ENCODE measurements around the gene MRTFB.

- TF ChIP-seq CTCF (IDR thresholded peaks at IDR 0.05) (no peak), POLR2A (IDR thresholded peaks at IDR 0.05) (no peak)
These were observed 193.3 kb downstream of the MRTFB start for GRCh38 chr16:14264327-14264943.

All from lower leg skin (tissue), 3 donors.